ENCODE results near the gene SEMA3G.

Gene SEMA3G

DNA sequence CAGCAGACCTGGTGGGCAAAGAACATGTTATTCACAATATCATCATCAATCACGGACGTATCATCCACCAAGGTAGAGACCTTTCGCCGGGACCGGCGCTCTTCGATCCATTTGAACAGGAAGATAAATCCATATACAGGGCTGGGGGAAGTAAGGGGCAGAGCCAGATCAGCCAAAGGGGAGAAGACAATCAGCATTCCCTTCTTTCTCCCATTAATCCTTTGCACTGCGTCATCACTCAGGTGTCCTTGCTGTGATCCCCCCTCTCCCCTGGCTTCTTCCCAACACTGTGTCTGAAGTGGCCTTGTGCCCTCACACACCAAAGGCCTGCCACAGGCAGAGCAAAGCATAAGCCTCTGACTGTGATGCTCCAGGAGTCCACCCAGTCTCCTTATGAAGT lies 36.4 kb downstream of the SEMA3G start:
- DNase-seq, result no peak

DNA sequence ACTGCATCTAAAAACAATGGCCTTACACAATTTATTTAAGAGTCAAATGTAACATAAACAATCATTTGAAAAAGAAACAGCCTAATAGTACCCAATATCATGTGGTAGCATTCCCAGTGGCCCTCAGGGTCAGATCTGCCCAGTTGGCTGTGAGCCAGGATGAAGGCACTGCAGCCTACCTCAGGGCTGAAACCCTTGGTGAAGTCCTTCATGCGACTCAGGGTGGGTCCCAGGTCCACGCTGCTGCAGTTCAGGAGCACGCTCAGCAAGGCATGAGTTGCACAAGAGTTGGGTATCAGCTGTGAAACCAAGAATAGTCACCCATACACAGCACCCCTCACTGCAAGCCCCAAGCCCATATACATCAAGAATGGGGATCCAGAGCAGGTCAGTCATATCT lies 37.1 kb downstream of the SEMA3G start:
- no peak for DNase-seq

DNA sequence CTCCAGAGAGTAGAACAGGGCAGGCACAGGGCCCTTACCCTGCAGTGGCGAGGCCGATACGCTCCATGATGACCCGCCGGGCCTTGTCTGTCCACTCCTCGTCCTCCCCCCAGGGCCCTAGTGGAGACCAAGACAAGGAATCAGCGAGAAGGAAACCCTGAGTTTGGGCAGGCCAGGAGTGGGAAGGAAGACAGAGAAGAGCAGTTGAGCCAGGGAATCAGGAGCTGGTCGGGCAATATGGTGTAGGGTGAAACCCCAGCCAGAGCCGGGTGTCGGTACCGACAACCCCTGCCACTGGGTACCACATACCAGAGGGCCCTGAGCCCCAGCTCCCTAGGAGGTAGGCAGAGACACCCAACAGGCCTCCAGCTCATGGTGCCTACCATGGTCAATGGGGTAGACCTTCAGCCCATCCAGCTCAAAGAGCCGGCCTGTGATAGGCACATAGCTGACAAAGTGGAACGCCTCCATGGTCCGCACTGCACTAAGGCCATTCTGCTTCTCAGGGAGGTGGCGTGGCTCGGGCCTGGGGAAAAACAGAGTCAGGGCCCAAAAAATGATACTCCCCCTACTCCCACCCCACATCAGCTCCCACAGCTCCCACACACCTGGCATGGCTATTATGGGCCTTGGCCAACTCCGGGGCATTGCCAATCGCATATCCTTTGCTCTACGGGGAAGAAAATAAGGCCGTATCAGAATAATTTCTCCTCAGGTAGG lies 38.0 kb downstream of the SEMA3G start:
- no peak for DNase-seq

DNA sequence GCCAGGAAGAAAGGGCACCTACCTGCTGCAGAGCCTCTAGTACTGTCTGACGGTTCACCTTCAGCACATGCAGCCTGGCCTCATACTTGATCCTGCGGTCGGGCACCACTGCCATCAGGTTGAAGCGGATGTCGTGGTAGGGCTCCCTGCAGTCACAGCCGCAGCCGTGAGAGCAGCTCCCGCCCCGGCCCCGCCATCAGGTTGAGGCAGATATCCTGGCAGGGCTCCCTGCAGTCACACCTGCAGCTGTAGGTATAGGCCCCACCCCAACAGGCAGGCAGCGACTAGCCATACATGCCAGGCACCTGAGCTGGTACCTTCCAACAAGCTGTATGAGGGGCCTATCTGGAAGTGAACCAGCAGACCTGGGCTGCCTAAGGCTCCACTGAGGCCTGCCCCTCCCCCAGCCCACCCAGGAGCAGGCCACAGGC lies 38.7 kb downstream of the SEMA3G start:
- no peak for DNase-seq

DNA sequence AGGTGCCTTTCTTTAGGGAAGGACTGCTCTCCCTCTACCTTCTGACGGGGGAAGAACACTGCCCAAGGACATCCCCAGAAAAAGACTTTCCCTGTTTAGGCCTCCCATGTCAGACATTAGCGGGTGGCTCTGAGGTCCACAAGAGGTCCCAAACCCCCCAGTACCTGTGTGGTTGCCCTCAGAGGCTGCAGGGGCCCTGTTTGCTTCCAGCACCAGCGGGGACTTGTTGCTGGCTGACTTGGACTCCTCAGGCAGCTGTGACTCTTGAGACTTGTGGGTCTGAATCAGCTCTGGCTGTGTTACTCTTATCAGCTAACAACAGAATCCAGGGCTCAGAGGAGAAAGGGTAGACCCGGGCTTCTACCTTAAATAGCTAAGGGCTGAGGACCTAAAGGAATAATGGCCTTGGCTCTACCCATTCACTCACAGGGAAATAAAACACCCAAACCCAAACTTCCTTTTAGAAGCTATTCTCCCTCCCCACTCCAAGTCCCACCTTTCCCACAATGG lies 39.2 kb downstream of the SEMA3G start:
- no peak for DNase-seq

DNA sequence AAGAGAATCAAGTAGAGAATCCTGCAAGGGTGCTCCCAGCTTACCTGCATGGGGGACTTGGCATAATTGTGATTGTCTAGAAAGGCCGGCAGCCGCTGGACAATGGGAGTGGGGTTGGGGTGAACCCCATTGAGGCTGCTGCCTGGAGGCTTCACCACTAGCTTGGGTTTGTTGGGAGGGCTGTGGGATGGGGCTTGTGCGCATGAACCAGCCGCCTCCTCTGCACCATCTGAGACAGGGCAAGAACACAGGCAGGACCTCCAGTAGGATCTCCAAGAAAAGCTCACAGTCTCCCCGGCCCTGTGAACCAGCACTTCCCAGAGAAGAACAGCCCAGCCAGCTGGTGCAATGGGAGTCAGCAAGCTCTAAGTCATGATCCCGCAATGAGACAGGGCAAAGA lies 39.8 kb downstream of the SEMA3G start:
- no peak for DNase-seq

DNA sequence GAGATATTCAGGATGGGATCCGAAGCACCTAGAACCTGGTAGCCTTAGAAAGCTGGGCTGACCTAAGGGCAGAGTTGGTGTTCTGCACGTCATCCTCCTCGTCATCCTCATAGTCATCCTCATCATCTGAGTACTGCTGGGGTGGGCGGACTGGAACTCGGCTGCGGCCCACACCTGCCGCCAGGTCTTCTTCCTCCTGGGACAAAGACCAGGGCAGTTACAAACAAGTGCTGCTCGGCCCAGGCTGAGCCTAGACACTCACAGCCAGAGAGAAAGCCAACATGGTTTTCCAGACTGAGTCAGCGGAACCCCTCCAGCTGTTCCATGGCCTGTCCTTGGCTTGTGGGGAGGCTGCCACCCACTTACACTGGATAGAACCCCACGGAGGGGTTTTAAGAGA lies 40.5 kb downstream of the SEMA3G start:
- no peak for DNase-seq

DNA sequence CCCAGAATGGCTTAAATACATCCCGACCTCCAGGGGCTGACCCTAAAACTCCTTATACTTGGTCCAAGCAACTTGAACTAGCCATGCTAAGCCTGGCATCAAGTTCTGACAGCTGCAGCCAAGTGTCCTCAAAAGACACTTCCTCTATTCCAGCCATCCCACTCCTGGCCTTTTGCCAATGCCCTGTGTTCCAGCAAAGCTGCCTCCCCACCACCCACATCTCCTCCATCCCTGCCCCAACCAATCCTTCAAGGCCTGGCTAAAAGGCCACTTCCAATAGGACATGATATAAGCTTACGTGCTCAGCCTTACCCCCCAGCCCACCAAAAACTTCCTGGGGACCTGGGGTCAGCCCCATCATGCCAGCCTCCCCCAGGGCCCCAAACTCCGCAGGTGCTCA lies 40.9 kb downstream of the SEMA3G start:
- no peak for DNase-seq

DNA sequence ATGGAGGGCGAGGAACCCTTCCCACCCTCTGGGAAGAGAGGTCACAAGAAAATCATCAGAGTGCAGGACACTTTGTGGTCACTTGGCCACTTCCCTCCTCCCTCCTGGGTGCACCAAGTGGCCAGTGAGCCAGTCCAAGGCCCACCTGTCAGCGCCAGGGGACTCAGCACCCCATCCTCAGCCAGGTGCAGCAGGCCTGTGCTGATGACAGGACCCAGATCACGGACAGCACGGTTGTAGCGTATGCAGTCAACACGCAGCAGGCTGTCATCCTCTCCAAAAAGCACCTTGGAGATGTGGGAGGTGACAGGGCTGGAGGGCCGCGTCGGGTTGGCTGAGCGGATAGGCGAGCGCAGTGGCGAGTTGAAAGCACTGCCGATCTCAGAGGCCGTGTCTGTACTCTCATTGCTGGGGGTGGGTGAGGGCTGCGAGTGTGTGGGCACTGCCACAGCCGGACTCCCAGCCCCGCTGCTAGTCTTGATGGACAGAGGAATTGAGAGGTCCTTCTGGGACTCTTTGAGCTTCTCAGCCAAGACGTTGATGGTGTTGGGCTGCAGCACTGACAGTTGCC lies 41.5 kb downstream of the SEMA3G start:
- no peak for DNase-seq

DNA sequence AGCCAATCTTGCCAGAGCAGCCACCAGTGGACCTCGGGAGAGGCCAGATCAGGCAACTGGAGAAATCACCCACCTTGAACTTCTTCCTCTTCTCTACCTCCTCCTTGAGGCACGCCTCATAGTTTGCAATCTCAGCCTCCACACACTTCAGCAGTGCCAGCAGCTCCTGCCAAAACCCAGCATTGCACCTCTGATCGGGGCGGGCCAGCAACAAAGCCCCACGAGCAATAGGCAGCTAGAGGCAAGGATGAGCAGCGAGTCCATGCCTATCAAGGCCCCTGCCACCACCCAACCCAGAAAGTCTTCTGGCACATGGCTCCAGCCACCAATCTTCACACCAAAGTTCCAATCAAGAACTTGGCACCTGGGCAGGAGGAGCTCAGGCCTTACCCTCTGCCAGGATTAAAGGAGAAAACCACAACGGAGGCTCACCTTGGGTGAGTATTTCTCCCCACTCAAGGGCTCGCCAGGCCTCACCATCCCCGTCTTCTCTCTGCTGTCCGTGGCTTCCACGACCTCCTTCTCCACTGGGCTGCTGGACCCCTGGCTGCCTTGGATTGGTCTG lies 42.1 kb downstream of the SEMA3G start:
- no peak for DNase-seq

DNA sequence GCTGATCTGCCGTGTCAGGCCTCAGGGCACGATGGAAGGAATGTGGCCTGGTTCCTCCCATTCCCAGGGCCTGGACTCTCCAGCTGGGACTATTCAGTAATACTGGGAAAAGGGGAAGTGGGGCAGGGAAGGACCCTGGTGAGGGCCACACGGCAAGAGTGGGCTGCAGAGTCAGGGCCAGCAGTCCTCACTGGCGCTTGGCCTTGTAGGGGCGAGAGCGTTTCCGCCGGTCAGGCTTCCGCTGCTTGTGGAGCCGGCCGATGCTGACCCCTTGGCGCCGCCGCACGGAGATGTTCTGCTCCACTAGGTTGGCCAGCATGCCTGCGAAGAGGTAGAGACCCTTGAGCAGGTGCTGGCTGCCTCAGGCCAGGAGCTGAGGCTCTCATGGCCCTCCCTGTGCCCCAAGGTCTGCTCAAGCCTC lies 42.8 kb downstream of the SEMA3G start:
- no peak for DNase-seq

DNA sequence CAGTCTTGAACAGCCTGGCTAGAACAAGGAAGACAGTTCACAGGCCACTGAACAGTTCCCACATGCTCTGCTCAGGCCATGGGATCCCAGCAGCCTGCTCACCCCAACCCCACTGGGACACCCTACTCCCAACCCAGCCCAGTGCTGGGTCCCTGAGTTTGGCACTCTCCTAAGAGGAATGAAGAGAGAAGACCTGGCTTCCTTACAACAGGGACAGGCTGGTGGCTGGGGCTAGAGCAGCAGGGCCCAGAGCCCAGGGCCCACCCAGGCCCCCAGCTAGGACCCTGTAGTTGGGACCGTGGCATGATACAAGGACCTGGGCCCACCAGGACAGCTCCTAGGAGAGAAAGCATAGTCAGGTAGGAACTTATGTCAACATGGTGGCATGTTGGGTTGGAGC lies 43.4 kb downstream of the SEMA3G start:
- DNase-seq, result no peak

DNA sequence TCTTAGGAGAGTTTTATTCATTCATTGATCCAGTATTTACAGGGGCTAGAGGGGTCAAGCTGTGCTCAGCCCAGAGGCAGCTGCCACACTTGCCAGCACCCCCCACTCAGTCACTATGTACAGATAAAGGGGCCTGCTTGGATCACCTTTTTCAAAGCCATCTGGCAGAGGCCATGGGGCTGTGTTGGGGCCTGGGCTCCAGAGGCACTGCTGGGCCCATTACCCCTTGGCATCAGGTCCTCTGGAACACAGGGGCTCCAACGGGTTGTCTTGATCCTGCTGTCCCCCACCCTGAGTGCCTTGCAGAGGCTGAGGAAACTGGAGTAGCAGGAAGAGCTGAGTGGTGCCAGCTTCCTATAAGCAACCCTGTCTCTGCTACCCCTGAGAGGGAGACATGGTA lies 43.9 kb downstream of the SEMA3G start:
- DNase-seq, result no peak

DNA sequence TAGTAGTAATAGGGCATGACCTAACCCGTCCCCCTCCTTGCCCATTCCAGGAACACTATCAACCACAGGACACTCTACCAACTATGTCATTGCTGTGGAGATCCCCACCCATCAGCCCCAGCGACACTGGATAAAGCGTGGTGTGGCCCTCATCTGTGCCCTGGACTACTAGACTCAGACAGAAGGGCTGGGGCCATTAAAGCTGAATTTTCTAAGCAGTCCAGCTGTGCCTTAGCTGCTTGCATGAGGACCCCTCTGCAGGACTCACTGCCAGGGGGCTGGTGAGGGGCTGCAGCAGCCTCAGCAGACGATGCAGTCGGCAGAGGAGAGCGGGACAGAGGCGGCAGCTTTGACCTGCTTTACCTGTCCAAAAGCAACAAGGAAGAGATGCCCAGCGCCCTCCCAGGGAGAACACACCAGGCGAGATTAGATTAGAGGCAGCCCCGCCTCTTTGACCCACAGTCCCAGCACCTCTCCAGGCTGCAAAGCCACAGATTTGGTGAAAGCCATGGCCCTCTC lies 44.6 kb downstream of the SEMA3G start:
- no peak for DNase-seq

DNA sequence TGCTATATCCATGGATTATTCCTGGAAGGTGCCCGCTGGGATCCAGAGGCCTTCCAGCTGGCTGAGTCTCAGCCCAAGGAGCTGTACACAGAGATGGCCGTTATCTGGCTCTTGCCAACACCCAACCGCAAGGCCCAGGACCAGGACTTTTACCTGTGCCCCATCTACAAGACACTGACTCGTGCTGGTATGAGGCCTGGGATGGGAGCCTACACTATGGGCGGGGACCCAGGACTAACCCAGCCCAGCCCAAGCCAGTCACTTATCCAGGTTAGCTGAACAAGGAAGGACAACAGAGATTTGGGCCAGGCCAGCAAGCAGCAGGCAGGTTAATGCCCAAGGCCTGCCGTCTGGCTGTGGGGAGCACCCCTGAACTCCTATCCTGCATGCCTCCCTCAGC lies 45.3 kb downstream of the SEMA3G start:
- no peak for DNase-seq

DNA sequence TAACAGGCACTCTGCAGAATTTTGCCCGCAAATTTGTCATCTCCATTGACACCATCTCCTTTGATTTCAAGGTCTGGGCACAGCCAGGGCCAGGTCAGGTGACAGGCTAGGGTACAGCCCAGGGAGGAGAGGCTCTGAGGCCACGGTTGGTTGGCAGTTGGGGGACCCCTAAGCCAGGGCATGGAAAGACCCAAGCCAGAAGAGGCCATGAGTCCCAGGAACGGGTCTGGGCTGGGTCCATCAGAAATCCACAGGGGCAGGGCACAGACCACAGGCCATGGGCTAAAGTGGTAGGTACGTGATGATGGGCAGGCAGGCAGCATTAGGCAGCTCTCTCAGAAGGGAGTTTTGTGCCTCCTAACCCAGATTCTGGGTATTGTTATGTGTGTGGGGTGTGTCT lies 45.8 kb downstream of the SEMA3G start:
- no peak for DNase-seq

DNA sequence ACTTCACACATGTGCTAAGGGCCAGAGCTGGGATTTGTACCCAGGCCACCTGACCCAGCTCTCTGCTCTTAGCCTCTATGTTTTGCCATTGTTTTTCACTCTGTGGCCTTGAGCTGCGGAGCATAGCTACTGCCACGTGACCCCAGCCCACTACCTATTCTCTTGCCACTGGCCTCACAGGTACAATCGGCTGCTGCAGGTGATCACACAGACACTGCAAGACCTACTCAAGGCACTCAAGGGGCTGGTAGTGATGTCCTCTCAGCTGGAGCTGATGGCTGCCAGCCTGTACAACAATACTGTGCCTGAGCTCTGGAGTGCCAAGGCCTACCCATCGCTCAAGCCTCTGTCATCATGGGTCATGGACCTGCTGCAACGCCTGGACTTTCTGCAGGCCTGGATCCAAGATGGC lies 46.2 kb downstream of the SEMA3G start:
- no peak for DNase-seq

DNA sequence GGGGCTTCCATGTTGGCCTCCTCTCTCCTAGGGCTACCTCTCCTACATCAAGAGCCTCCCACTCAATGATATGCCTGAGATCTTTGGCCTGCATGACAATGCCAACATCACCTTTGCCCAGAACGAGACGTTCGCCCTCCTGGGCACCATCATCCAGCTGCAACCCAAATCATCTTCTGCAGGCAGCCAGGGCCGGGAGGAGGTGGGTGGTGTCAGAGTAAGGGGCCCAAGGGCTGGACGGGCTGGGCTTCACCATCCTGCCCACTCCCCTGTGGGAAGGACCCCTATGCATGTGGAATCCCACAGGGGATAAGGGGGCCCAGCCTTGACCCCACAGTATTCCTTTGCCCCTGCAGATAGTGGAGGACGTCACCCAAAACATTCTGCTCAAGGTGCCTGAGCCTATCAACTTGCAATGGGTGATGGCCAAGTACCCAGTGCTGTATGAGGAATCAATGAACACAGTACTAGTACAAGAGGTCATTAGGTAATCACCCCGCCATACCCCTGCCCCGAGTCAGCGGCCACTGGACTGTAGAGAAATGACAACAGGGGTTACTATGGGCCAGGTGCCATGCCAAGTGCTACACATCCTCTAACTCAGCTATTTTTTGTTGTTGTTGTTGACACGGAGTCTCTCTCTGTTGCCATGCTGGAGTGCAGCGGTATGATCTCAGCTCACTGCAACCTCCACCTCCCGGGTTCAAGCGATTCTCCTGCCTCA lies 47.1 kb downstream of the SEMA3G start:
- DNase-seq, result no peak

DNA sequence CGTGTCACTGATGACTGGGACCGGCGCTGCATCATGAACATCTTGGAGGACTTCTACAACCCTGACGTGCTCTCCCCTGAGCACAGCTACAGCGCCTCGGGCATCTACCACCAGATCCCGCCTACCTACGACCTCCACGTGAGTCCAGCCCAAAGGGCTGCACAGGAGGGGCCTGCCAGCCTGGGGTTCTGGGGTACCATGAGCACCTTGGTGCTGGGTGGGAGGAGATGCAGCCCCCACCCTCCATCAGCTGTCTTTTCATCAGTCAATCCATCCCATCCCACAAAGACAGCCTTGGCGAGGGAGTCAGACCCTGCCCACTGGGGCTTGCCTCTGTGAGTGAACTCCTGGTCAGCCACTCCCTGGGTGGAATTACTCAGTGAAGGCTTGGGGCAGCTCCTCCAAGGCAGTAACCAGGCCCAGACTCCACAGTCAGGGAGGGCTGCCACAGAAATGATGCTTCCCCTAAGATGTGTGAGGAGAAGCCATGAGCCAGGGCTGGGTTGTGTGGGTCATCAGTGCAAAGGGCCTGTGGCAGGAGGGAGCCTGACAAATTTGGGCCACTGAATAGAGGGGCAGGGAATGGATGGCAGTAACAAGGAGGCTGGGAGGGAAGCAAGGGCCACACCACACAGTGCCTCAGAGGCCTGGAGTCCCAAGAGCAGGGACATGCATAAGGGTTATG lies 47.9 kb downstream of the SEMA3G start:
- DNase-seq, result no peak

DNA sequence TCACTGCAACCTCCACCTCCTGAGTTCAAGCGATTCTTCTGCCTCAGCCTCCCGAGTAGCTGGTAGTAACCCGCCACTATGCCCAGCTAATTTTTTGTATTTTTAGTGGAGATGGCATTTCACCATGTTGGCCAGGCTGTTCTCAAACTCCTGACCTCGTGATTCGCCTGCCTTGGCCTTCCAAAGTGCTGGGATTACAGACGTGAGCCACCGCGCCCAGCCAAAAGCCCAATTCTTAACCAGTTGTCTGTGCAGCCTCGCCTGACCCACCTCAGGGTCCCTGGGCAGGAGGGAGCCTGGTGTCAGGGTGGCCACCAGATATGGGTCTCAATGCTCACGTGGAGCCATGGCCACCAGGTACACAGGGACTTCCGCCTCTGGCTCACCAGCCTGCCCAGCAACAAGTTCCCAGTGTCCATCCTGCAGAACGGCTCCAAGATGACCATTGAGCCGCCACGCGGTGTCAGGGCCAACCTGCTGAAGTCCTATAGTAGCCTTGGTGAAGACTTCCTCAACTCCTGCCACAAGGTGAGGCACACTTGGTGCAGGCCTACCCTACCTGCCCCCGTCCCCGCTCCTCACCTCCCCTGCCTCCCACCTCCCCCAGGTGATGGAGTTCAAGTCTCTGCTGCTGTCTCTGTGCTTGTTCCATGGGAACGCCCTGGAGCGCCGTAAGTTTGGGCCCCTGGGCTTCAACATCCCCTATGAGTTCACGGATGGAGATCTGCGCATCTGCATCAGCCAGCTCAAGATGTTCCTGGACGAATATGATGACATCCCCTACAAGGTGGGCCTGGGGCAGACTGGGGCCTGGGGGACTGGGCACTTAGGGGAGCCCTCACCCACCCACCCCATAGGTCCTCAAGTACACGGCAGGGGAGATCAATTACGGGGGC lies 48.6 kb downstream of the SEMA3G start:
- no peak for DNase-seq

DNA sequence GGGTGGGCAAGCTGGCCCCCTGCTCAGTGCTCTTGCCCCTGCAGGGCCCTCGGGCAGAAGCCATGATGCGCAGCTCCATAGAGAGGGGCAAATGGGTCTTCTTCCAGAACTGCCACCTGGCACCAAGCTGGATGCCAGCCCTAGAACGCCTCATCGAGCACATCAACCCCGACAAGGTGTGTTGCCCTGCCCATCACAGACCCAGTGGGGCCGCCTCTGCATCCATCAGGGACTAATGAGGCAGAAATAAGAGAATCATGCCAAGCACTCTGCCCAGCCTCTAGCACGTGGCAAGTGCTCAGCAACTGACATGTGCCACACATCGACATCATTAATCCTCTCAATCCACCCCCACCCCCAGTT lies 49.4 kb downstream of the SEMA3G start:
- no peak for DNase-seq
